C4-2B (cell line): ENCODE data around the gene OR6S1.

Experiments
- H3K27ac ChIP-seq: fragments of 450-650 bp; 2 replicates; pipeline ENCODE4 v1.5.1; 2017
- CTCF ChIP-seq: fragments of 450-650 bp; conservative IDR thresholded peaks from 2 replicates; pipeline ENCODE4 v1.5.1; 2017; ENCODE audit warnings: mild to moderate bottlenecking
- ZFX ChIP-seq: fragments of 450-650 bp; IDR thresholded peaks from 2 replicates; pipeline ENCODE4 v1.6.1; 2017

The OR6S1 gene

GRCh38 chr14:20618271-20618749, 23.2 kb downstream of the OR6S1 start:
- H3K27ac ChIP-seq = no peak overlapping the region
- TF ChIP-seq CTCF = no peak
- TF ChIP-seq ZFX = no peak

GRCh38 chr14:20617138-20618003, 24.1 kb downstream of the OR6S1 start:
- TF ChIP-seq CTCF = no peak
- TF ChIP-seq ZFX = no peak
- no peak overlapping the region for H3K27ac ChIP-seq

- no peak overlapping the region for H3K27ac ChIP-seq
- TF ChIP-seq ZFX = no peak
- no peak for TF ChIP-seq CTCF
These were observed 25.5 kb downstream of the OR6S1 start for GRCh38 chr14:20615996-20616395.

- H3K27ac ChIP-seq = peak overlapping the region; percentile 31; the same call in 1 of the 2 replicates
- no peak for TF ChIP-seq ZFX
- TF ChIP-seq CTCF = no peak
These were observed 27.3 kb downstream of the OR6S1 start for GRCh38 chr14:20614038-20614840.

- peak overlapping the region; percentile 31; the same call in 1 of the 2 replicates for H3K27ac ChIP-seq
- no peak for TF ChIP-seq ZFX
- TF ChIP-seq CTCF = peak; percentile 79
These were observed 28.1 kb downstream of the OR6S1 start for GRCh38 chr14:20613094-20614037.

GRCh38 chr14:20612403-20612802, 29.1 kb downstream of the OR6S1 start:
- no peak overlapping the region for H3K27ac ChIP-seq
- TF ChIP-seq ZFX = no peak
- no peak for TF ChIP-seq CTCF
